Measurements from ENCODE around the gene MRPL32.

GRCh38 chr7:42913591-42913990, 18.6 kb upstream of the MRPL32 start:
- TF ChIP-seq CTCF (IDR thresholded peaks at IDR 0.05), result no peak
- TF ChIP-seq EP300 (IDR thresholded peaks at IDR 0.05), result no peak

Data from ovary (tissue), 3 donors.